SK-N-MC (cell line): ENCODE results near the gene NTN4.

Source experiments
- EZH2 ChIP-seq: fragments of 200-600 bp; sonication (generic); IDR thresholded peaks from one replicate; pipeline ENCODE4 v1.6.1; 2017; ENCODE audit warnings: antibody characterized with exemption
- POLR2AphosphoS5 ChIP-seq: IDR thresholded peaks from 2 replicates; pipeline ENCODE4 v1.6.1; 2012; ENCODE audit warnings: mild to moderate bottlenecking, low read depth, low read length, borderline replicate concordance

- TF ChIP-seq EZH2 (no peak), POLR2AphosphoS5 (no peak)
These were observed 75.4 kb downstream of the NTN4 start for GRCh38 chr12:95715177-95715576.
